Sciatic nerve (tissue), 2 donors: ENCODE results near the gene GRID1. TPM values are rescaled to one million over a fixed set of nuclear protein-coding genes. Genes with fewer than 3 reads are reported as not detected.
A peak's percentile ranks its signal among the peaks of the same experiment; 100 is the strongest.
"Not testable (repeated sequence)": the region's sequence is repeated elsewhere in the genome, so short reads cannot be mapped to it uniquely, and the experiment has no call there.

Experiments used
- ATAC-seq: fragments of 200-7000 bp; cut with Tn5 transposase; one replicate; pipeline ENCODE4 v1.9.1; 2020; ENCODE audit warnings: mild to moderate bottlenecking, moderate library complexity
- DNase-seq: peaks from one replicate; pipeline ENCODE4 v3.0.0-alpha.2; 2020; ENCODE audit warnings: low spot score
- intact Hi-C: fragments of 100-400 bp; cut with DNase I; formaldehyde crosslinking; loops from one replicate; pipeline ENCODE4 v1.14.2; 2022
- total RNA-seq: library from RNA; stranded (reverse); fragmentation: NEBNext Ultra II Directional; extraction: Animal tissue kit (Norgen Biotek cat#: 25700); gene quantifications from one replicate; pipeline ENCODE4 v1.2.1, GENCODE V29; 2021
- donor health status: DM: no; HTN: no; CAD: no.
- donor health status: DM: no; HTN: no; CAD: no.

GRID1 gene
- total RNA-seq, 1 donor from 2014 or later, result 15.4 TPM

GRCh38 chr10:86393862-86394455, 27.4 kb upstream of the GRID1 start:
- ATAC-seq (no peak), DNase-seq (no peak)
- intact Hi-C loops, result no loop called here

- ATAC-seq (no peak), DNase-seq (no peak)
- intact Hi-C loops, result no loop called here
Measured at GRCh38 chr10:86393362-86393761, 26.8 kb upstream of the GRID1 start.

GRCh38 chr10:86392723-86393094, 26.1 kb upstream of the GRID1 start:
- DNase-seq, result no peak
- intact Hi-C loops, result no loop called here
- ATAC-seq, result no peak

GRCh38 chr10:86391986-86392722, 25.6 kb upstream of the GRID1 start:
- ATAC-seq (no peak), DNase-seq (no peak)
- intact Hi-C loops, result no loop called here

GRCh38 chr10:86391236-86391840, 24.7 kb upstream of the GRID1 start:
- ATAC-seq, result no peak
- DNase-seq, result no peak
- intact Hi-C loops, result no loop called here

- intact Hi-C loops, result no loop called here
- ATAC-seq, result no peak
Measured at GRCh38 chr10:86390337-86391120, 23.9 kb upstream of the GRID1 start.

GRCh38 chr10:86389441-86390193, 23.0 kb upstream of the GRID1 start:
- intact Hi-C loops, result no loop called here
- peak; percentile 52 for ATAC-seq
- DNase-seq, result no peak

More at GRCh38 chr10:86390337-86391120, 23.9 kb upstream of the GRID1 start:
- no peak for DNase-seq

- intact Hi-C loops, DNase-seq, ATAC-seq: not testable (repeated sequence)
Measured at GRCh38 chr10:86389109-86389440, 22.5 kb upstream of the GRID1 start.

GRCh38 chr10:86388119-86388704, 21.6 kb upstream of the GRID1 start:
- DNase-seq (no peak), ATAC-seq (no peak)
- intact Hi-C loops, result no loop called here

- ATAC-seq, result no peak
- no peak for DNase-seq
- intact Hi-C loops, result no loop called here
Measured at GRCh38 chr10:86387178-86387794, 20.7 kb upstream of the GRID1 start.

- DNase-seq, result no peak
- intact Hi-C loops, result no loop called here
Measured at GRCh38 chr10:86385806-86386205, 19.2 kb upstream of the GRID1 start.

GRCh38 chr10:86377797-86378146, 11.2 kb upstream of the GRID1 start:
- intact Hi-C loops, result loop anchor here (5.0 kb wide), 1 partner anchor 1840 kb away; no protein-coding TSS in a partner anchor
- ATAC-seq (no peak), DNase-seq (no peak)

More at GRCh38 chr10:86385806-86386205, 19.2 kb upstream of the GRID1 start:
- ATAC-seq, result no peak

- ATAC-seq (peak; percentile 86), DNase-seq (peak; percentile 86)
- intact Hi-C loops, result loop anchor here (5.0 kb wide), 1 partner anchor 1840 kb away; no protein-coding TSS in a partner anchor
Measured at GRCh38 chr10:86376852-86377796, 10.5 kb upstream of the GRID1 start.

GRCh38 chr10:86376403-86376802, 9.8 kb upstream of the GRID1 start:
- DNase-seq, result no peak
- no peak for ATAC-seq
- intact Hi-C loops, result loop anchor here (5.0 kb wide), 1 partner anchor 1839 kb away; no protein-coding TSS in a partner anchor

GRCh38 chr10:86375204-86375603, 8.6 kb upstream of the GRID1 start:
- ATAC-seq (no peak), DNase-seq (no peak)
- intact Hi-C loops, result loop anchor here (5.0 kb wide), 1 partner anchor 1838 kb away; no protein-coding TSS in a partner anchor

GRCh38 chr10:86374664-86375063, 8.1 kb upstream of the GRID1 start:
- ATAC-seq (peak; percentile 8), DNase-seq (no peak)
- intact Hi-C loops, result loop anchor here (5.0 kb wide), 1 partner anchor 1837 kb away; no protein-coding TSS in a partner anchor

- intact Hi-C loops, result no loop called here
- no peak for ATAC-seq
- DNase-seq, result no peak
Measured at GRCh38 chr10:86373828-86374227, 7.2 kb upstream of the GRID1 start.
